H1 (cell line): ENCODE measurements around the gene NCOA5. TPM values are rescaled to one million over a fixed set of nuclear protein-coding genes. Genes with fewer than 3 reads are reported as not detected.

Experiments used
- CTCF ChIA-PET: fragments of 300-600 bp; sonication (Branson Sonifier 250); formaldehyde crosslinking; loops from one replicate; lab custom pipeline; 2021; ENCODE audit not compliant: partially characterized antibody; lab: Charles Lee
- POLR2A ChIA-PET: fragments of 300-600 bp; sonication (Branson Sonifier 250); formaldehyde crosslinking; loops from one replicate; lab custom pipeline; 2021; ENCODE audit warnings: inconsistent platforms; ENCODE audit not compliant: partially characterized antibody; lab: Charles Lee
- DNase-seq, 2 experiments: peaks; one replicate each; pipeline versions ENCODE4 v3.0.0 to v3.0.0-alpha.2; 2010 to 2022; ENCODE audit warnings: low spot score in 2 of 2, low read depth in 1 of 2, mixed read lengths in 1 of 2
- FAIRE-seq: peaks from 2 replicates; lab custom pipeline; 2011; peaks lifted over from hg19 to GRCh38; lab: Jason Lieb, UNC
- H2AFZ ChIP-seq: 2 replicates; pipeline ENCODE4 v1.8.1; 2012; ENCODE audit warnings: low read length, inconsistent platforms
- H2AK5ac ChIP-seq: 2 replicates; pipeline ENCODE4 v1.6.1; 2013; ENCODE audit warnings: low read depth, low read length
- H2BK120ac ChIP-seq: replicated peaks from 2 replicates; pipeline ENCODE3; 2013; ENCODE audit warnings: low read depth, low read length, inconsistent platforms
- H2BK12ac ChIP-seq: 2 replicates; pipeline ENCODE4 v1.6.1; 2013; ENCODE audit warnings: low read depth, low read length
- H2BK15ac ChIP-seq: 2 replicates; pipeline ENCODE4 v1.6.1; 2013; ENCODE audit warnings: low read length
- H2BK20ac ChIP-seq: 2 replicates; pipeline ENCODE4 v1.6.1; 2013; ENCODE audit warnings: low read length
- H2BK5ac ChIP-seq: 2 replicates; pipeline ENCODE4 v1.6.1; 2013; ENCODE audit warnings: low read depth, low read length
- H3K14ac ChIP-seq: 2 replicates; pipeline ENCODE4 v1.6.1; 2013; ENCODE audit warnings: inconsistent platforms; ENCODE audit not compliant: insufficient read length
- H3K18ac ChIP-seq: 2 replicates; pipeline ENCODE4 v1.6.1; 2013; ENCODE audit warnings: low read length; ENCODE audit errors: extremely low read depth
- H3K23ac ChIP-seq: 2 replicates; pipeline ENCODE4 v1.6.1; 2013; ENCODE audit warnings: inconsistent platforms; ENCODE audit not compliant: insufficient read length
- H3K23me2 ChIP-seq: 2 replicates; pipeline ENCODE4 v1.6.1; 2013; ENCODE audit warnings: low read depth, low read length
- H3K27ac ChIP-seq: 2 replicates; pipeline ENCODE4 v1.6.1; 2011; ENCODE audit warnings: low read depth, low read length, inconsistent platforms
- H3K27me3 ChIP-seq, 4 experiments: replicated peaks in 1 of 4; 1 replicate in 1 of 4; 2 replicates in 3 of 4; pipeline versions ENCODE4 v1.6.1 to v1.8.1; 2011 to 2013; ENCODE audit warnings: low read length in 3 of 4, mild to moderate bottlenecking in 3 of 4, inconsistent platforms in 2 of 4, mixed read lengths in 2 of 4, moderate library complexity in 1 of 4; ENCODE audit not compliant: control insufficient read depth in 3 of 4, insufficient read depth in 3 of 4; ENCODE audit errors: extremely low read depth in 1 of 4
- H3K36me3 ChIP-seq, 4 experiments: 2 replicates each; pipeline versions ENCODE4 v1.6.1 to v1.8.1; 2011 to 2013; ENCODE audit warnings: mild to moderate bottlenecking in 4 of 4, low read length in 3 of 4, moderate library complexity in 2 of 4, control low read depth in 1 of 4, inconsistent platforms in 1 of 4; ENCODE audit not compliant: insufficient read depth in 4 of 4, control insufficient read depth in 2 of 4
- H3K4ac ChIP-seq: replicated peaks from 2 replicates; pipeline ENCODE3; 2013; ENCODE audit warnings: low read length, low read depth, mixed read lengths, inconsistent platforms; ENCODE audit not compliant: insufficient read length
- H3K4me1 ChIP-seq, 4 experiments: replicated peaks in 1 of 4; 1 replicate in 1 of 4; 2 replicates in 3 of 4; pipeline versions ENCODE4 v1.6.1 to v1.8.1; 2011 to 2013; ENCODE audit warnings: low read length in 3 of 4, inconsistent platforms in 2 of 4, mixed read lengths in 1 of 4; ENCODE audit not compliant: insufficient read depth in 4 of 4, control insufficient read depth in 3 of 4
- H3K4me2 ChIP-seq, 2 experiments: 2 replicates each; pipeline versions ENCODE4 v1.6.1 to v1.8.1; 2011 to 2013; ENCODE audit warnings: low read depth in 2 of 2, low read length in 2 of 2, control low read depth in 1 of 2, inconsistent platforms in 1 of 2, mild to moderate bottlenecking in 1 of 2; ENCODE audit not compliant: insufficient read depth in 1 of 2
- H3K4me3 ChIP-seq, 4 experiments: fragments of 200-600, 300-600 bp in 1 of 4; sonication (generic), shearing (Covaris generic), sonication (Bioruptor Twin) in 1 of 4; 2 replicates each; pipeline versions ENCODE4 v1.5.1 to v1.8.1; 2011 to 2016; ENCODE audit warnings: low read length in 4 of 4, low read depth in 3 of 4, control low read depth in 2 of 4, inconsistent platforms in 2 of 4, mild to moderate bottlenecking in 2 of 4, mixed read lengths in 1 of 4, moderate library complexity in 1 of 4; ENCODE audit not compliant: insufficient read depth in 2 of 4; ENCODE audit errors: extremely low read depth in 1 of 4
- H3K56ac ChIP-seq: replicated peaks from 2 replicates; pipeline ENCODE3; 2013; ENCODE audit warnings: low read depth, mild to moderate bottlenecking, mixed read lengths, low read length, inconsistent platforms; ENCODE audit not compliant: insufficient read length
- H3K79me1 ChIP-seq: 2 replicates; pipeline ENCODE4 v1.6.1; 2013; ENCODE audit warnings: low read depth, low read length, control low read depth
- H3K79me2 ChIP-seq, 2 experiments: 2 replicates each; pipeline versions ENCODE4 v1.6.1 to v1.8.1; 2012 to 2013; ENCODE audit warnings: low read length in 2 of 2, mild to moderate bottlenecking in 2 of 2, inconsistent platforms in 1 of 2; ENCODE audit not compliant: insufficient read depth in 2 of 2, control insufficient read depth in 1 of 2
- H3K9ac ChIP-seq, 4 experiments: replicated peaks in 1 of 4; 1 replicate in 1 of 4; 2 replicates in 3 of 4; pipeline versions ENCODE4 v1.6.1 to v1.8.1; 2011 to 2013; ENCODE audit warnings: low read depth in 3 of 4, low read length in 3 of 4, control low read depth in 2 of 4, mild to moderate bottlenecking in 2 of 4, moderate library complexity in 2 of 4, inconsistent platforms in 1 of 4; ENCODE audit errors: extremely low read depth in 1 of 4
- H3K9me3 ChIP-seq, 2 experiments: 2 replicates each; pipeline versions ENCODE4 v1.6.1 to v1.8.1; 2012 to 2013; ENCODE audit warnings: mild to moderate bottlenecking in 2 of 2, moderate library complexity in 2 of 2, control low read depth in 1 of 2, inconsistent platforms in 1 of 2, low read depth in 1 of 2, low read length in 1 of 2, mixed read lengths in 1 of 2; ENCODE audit not compliant: insufficient read depth in 2 of 2
- H4K20me1 ChIP-seq, 2 experiments: replicated peaks in 1 of 2; 2 replicates each; pipeline versions ENCODE3 to v1.8.1; 2011 to 2013; ENCODE audit warnings: inconsistent platforms in 2 of 2, low read length in 2 of 2, mild to moderate bottlenecking in 1 of 2; ENCODE audit not compliant: insufficient read depth in 2 of 2, control insufficient read depth in 1 of 2
- H4K5ac ChIP-seq: 2 replicates; pipeline ENCODE4 v1.6.1; 2013; ENCODE audit warnings: low read length, low read depth, mixed read lengths, inconsistent platforms; ENCODE audit not compliant: insufficient read length
- H4K8ac ChIP-seq: 2 replicates; pipeline ENCODE4 v1.8.0; 2013; ENCODE audit warnings: mild to moderate bottlenecking, moderate library complexity, low read length, inconsistent platforms; ENCODE audit not compliant: insufficient read depth; ENCODE audit errors: extremely low read depth
- H4K91ac ChIP-seq: replicated peaks from 2 replicates; pipeline ENCODE3; 2013; ENCODE audit warnings: low read length, mixed read lengths, inconsistent platforms; ENCODE audit not compliant: insufficient read length
- FOSL1 ChIP-seq: IDR thresholded peaks from 2 replicates; pipeline ENCODE4 v1.6.1; 2011; ENCODE audit warnings: mild to moderate bottlenecking, low read depth, low read length, moderate library complexity; ENCODE audit not compliant: insufficient read depth
- WGBS, 2 experiments: shearing (Covaris generic) in 1 of 2; methylation state at CpG; one replicate each; pipeline versions ENCODE4 v1.1.6 to v1.1.7; 2013 to 2015; ENCODE audit warnings: low lambda C conversion rate in 2 of 2, mixed read lengths in 2 of 2, inconsistent platforms in 1 of 2, low coverage in 1 of 2, missing lambda C conversion rate in 1 of 2; ENCODE audit not compliant: insufficient replicate concordance in 2 of 2, insufficient coverage in 1 of 2, insufficient read length in 1 of 2; ENCODE audit errors: extremely low coverage in 1 of 2, missing lambda C conversion rate in 1 of 2; 5-methylcytosine and 5-hydroxymethylcytosine counted together
- polyA plus RNA-seq, 7 experiments: library from polyadenylated mRNA; depleted of rRNA in 3 of 7; stranded (reverse) in 5 of 7; unstranded in 2 of 7; fragments of >200 nt in 5 of 7; fragments of 200-250 nt in 2 of 7; gene quantifications; 1 replicate in 5 of 7; 2 replicates in 1 of 7; 4 replicates in 1 of 7; pipeline versions ENCODE4 v1.2.1 to v1.2.3, GENCODE V29; 2011 to 2013; ENCODE audit warnings: missing spikeins in 2 of 7, mixed read lengths in 2 of 7
- total RNA-seq: library from RNA; stranded (reverse); fragmentation: NEBNext Ultra II Directional; extraction: Animal tissue kit (Norgen Biotek cat#: 25700); gene quantifications from 2 replicates; pipeline ENCODE4 v1.2.1, GENCODE V29; 2021

NCOA5 gene
- total and polyA plus RNA-seq, 2 of the 8 experiments (the other 6 are each of a cell fraction or from before 2014, with no cell fraction given), result 20.4 to 29.0 TPM

GRCh38 chr20:46104262-46104661 is 14.5 kb upstream of the NCOA5 start:
- Histone ChIP-seq H4K8ac (no peak overlapping the region), H3K27ac (no peak overlapping the region), H3K23ac (no peak overlapping the region), H2BK120ac (no peak overlapping the region), H3K18ac (no peak overlapping the region), H3K4me1 (0 out of 7 replicates have a peak, but pooled peaks cover 0 to 5% (median under 1%) of the 10 kb centered on the region in 4 experiments), H3K79me1 (no peaks in the 10 kb centered on the region), H4K5ac (no peak overlapping the region), H3K4me2 (no peak overlapping the region), H2BK15ac (no peak overlapping the region), H3K56ac (no peak overlapping the region), H2BK12ac (no peak overlapping the region), H3K36me3 (no peaks in the 10 kb centered on the region), H3K4ac (no peak overlapping the region), H3K4me3 (no peak overlapping the region), H2BK20ac (no peak overlapping the region), H3K79me2 (no peaks in the 10 kb centered on the region), H3K9me3 (0 out of 4 replicates have a peak, but pooled peaks cover 0 to 2% of the 10 kb centered on the region in 2 experiments), H3K14ac (no peak overlapping the region), H2BK5ac (no peak overlapping the region), H3K9ac (no peak overlapping the region), H4K20me1 (no peaks in the 10 kb centered on the region), H3K27me3 (peaks cover 0 to 9% (median 4%) of the 10 kb centered on the region in 4 experiments; a peak in 2 of 7 replicates), H3K23me2 (no peaks in the 10 kb centered on the region), H2AFZ (no peak overlapping the region), H4K91ac (no peak overlapping the region), H2AK5ac (no peak overlapping the region)
- 81% methylated on average over 3 of the region's 3 CpGs; no CpG with 5 or more reads in 1 of the 2 experiments for WGBS, 2 experiments
- POLR2A ChIA-PET, result interaction anchor here (1.0 kb wide), 1 partner anchor 16 kb away, joined by 3 read pairs; no protein-coding TSS in a partner anchor
- CTCF ChIA-PET, result interaction anchor here (0.7 to 1.6 kb wide), 4 partner anchors 27 to 90 kb away, joined by 3 to 6 read pairs (median 3); no protein-coding TSS in a partner anchor
- DNase-seq (no peak), FAIRE-seq (no peak)
- no peak for TF ChIP-seq FOSL1
